NCI-H345 treated with DMSO at 0.1 percent for 48 hours (cell line): ENCODE results near the gene PROK1.
A peak's percentile ranks its signal among the peaks of the same experiment; 100 is the strongest.

ENCODE experiments used
- DNase-seq: peaks from one replicate; lab custom pipeline; 2025; ENCODE audit not compliant: unreplicated experiment; lab: John Stamatoyannopoulos, UW

The PROK1 gene

GRCh38 chr1:110487726-110488125, 36.8 kb downstream of the PROK1 start:
- no peak for DNase-seq

- no peak for DNase-seq
Observed at GRCh38 chr1:110488161-110488560, 37.2 kb downstream of the PROK1 start.

- DNase-seq = no peak
Observed at GRCh38 chr1:110488867-110489266, 37.9 kb downstream of the PROK1 start.

GRCh38 chr1:110489406-110489805, 38.5 kb downstream of the PROK1 start:
- DNase-seq = no peak

GRCh38 chr1:110489973-110490542, 39.1 kb downstream of the PROK1 start:
- no peak for DNase-seq

GRCh38 chr1:110490791-110491451, 40.0 kb downstream of the PROK1 start:
- no peak for DNase-seq

GRCh38 chr1:110492573-110492972, 41.6 kb downstream of the PROK1 start:
- no peak for DNase-seq

- no peak for DNase-seq
Observed at GRCh38 chr1:110493059-110493699, 42.2 kb downstream of the PROK1 start.

GRCh38 chr1:110494036-110494435, 43.1 kb downstream of the PROK1 start:
- DNase-seq = no peak

- DNase-seq = no peak
Observed at GRCh38 chr1:110494522-110495406, 43.8 kb downstream of the PROK1 start.

GRCh38 chr1:110495926-110496600, 45.1 kb downstream of the PROK1 start:
- DNase-seq = peak; percentile 68

GRCh38 chr1:110498270-110498669, 47.3 kb downstream of the PROK1 start:
- peak; percentile 58 for DNase-seq

GRCh38 chr1:110501488-110502132, 50.7 kb downstream of the PROK1 start:
- no peak for DNase-seq

- no peak for DNase-seq
Observed at GRCh38 chr1:110502402-110503151, 51.6 kb downstream of the PROK1 start.

GRCh38 chr1:110503471-110503870, 52.5 kb downstream of the PROK1 start:
- DNase-seq = no peak

GRCh38 chr1:110504226-110504625, 53.3 kb downstream of the PROK1 start:
- no peak for DNase-seq

GRCh38 chr1:110505596-110505995, 54.6 kb downstream of the PROK1 start:
- DNase-seq = no peak

- DNase-seq = no peak
Observed at GRCh38 chr1:110506541-110506940, 55.6 kb downstream of the PROK1 start.
